WTC11 (cell line): ENCODE data around the gene TTYH1.

Experiments used
- ELF4 ChIP-seq: sonication (generic); formaldehyde crosslinking; IDR thresholded peaks from 2 replicates; pipeline ENCODE4 v1.8.1; 2022; ENCODE audit warnings: low read depth, mild to moderate bottlenecking, moderate library complexity, missing genetic modification reagents
- ESRRA ChIP-seq: sonication (generic); formaldehyde crosslinking; IDR thresholded peaks from 2 replicates; pipeline ENCODE4 v1.8.1; 2022; ENCODE audit warnings: mild to moderate bottlenecking, missing genetic modification reagents, borderline replicate concordance
- FOXJ3 ChIP-seq: sonication (generic); formaldehyde crosslinking; IDR thresholded peaks from 2 replicates; pipeline ENCODE4 v1.9.0; 2021; ENCODE audit warnings: missing genetic modification reagents, mild to moderate bottlenecking, borderline replicate concordance
- SMAD3 ChIP-seq: sonication (generic); formaldehyde crosslinking; IDR thresholded peaks from 2 replicates; pipeline ENCODE4 v1.8.0; 2022; ENCODE audit warnings: missing genetic modification reagents, mild to moderate bottlenecking, borderline replicate concordance
- ZBTB21 ChIP-seq: sonication (generic); formaldehyde crosslinking; IDR thresholded peaks from 2 replicates; pipeline ENCODE4 v1.8.1; 2023; ENCODE audit warnings: mild to moderate bottlenecking, missing genetic modification reagents, borderline replicate concordance
- ZNF416 ChIP-seq: fragments of 250-450 bp; sonication (Bioruptor Pico); IDR thresholded peaks from 2 replicates; pipeline ENCODE4 v1.9.0; 2021; ENCODE audit warnings: mild to moderate bottlenecking, inconsistent platforms
- TF ChIP-seq, protein P1 (sequence below): fragments of 200-600 bp; IDR thresholded peaks from 2 replicates; pipeline ENCODE4 v1.8.0; 2022; ENCODE audit warnings: antibody characterized with exemption
- TF ChIP-seq, protein P2 (sequence below): sonication (generic); formaldehyde crosslinking; IDR thresholded peaks from 2 replicates; pipeline ENCODE4 v1.8.1; 2023; ENCODE audit warnings: mild to moderate bottlenecking, missing genetic modification reagents, moderate library complexity
- TF ChIP-seq, protein P3 (sequence below): sonication (generic); formaldehyde crosslinking; IDR thresholded peaks from 2 replicates; pipeline ENCODE4 v1.8.0; 2022; ENCODE audit warnings: mild to moderate bottlenecking, missing genetic modification reagents
- TF ChIP-seq, protein P4 (sequence below): fragments of 250-450 bp; sonication (Bioruptor Pico); IDR thresholded peaks from 2 replicates; pipeline ENCODE4 v1.8.0; 2021; ENCODE audit warnings: mild to moderate bottlenecking
- TF ChIP-seq, protein P5 (sequence below): sonication (generic); formaldehyde crosslinking; IDR thresholded peaks from 2 replicates; pipeline ENCODE4 v1.8.1; 2023; ENCODE audit warnings: mild to moderate bottlenecking, missing genetic modification reagents, moderate library complexity
- TF ChIP-seq, protein P6 (sequence below): sonication (generic); formaldehyde crosslinking; conservative IDR thresholded peaks from 2 replicates; pipeline ENCODE4 v1.8.1; 2022; ENCODE audit warnings: mild to moderate bottlenecking, missing genetic modification reagents

DNA sequence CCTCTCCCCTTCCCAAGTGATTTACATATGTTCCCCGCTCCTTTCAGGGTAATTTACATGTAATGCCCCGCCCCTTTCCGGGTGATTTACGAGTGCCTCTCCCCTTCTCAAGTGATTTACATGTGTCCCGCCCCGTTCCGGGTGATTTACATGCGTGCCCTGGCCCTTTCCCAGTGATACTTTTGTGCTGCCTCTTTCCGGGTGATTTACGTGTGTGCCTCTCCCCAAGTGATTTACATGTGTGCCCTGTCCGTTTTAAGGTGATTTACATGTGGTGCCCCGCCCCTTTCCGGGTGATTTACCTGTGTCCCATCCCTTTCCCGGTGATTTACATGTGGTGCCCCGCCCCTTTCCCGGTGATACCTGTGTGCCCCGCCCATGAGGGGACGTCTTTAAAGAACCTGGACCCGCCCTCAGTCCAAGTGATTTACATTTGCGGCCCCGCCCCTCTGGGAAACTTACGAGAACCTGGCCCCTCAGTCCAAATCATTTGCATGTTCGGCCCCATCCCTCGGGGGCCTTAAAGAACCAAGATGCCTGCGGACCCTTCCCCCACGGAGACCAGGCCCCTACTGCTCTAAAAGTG is 48.9 kb downstream of the TTYH1 start:
- no peak for TF ChIP-seq ELF4
- TF ChIP-seq, protein P1, sequence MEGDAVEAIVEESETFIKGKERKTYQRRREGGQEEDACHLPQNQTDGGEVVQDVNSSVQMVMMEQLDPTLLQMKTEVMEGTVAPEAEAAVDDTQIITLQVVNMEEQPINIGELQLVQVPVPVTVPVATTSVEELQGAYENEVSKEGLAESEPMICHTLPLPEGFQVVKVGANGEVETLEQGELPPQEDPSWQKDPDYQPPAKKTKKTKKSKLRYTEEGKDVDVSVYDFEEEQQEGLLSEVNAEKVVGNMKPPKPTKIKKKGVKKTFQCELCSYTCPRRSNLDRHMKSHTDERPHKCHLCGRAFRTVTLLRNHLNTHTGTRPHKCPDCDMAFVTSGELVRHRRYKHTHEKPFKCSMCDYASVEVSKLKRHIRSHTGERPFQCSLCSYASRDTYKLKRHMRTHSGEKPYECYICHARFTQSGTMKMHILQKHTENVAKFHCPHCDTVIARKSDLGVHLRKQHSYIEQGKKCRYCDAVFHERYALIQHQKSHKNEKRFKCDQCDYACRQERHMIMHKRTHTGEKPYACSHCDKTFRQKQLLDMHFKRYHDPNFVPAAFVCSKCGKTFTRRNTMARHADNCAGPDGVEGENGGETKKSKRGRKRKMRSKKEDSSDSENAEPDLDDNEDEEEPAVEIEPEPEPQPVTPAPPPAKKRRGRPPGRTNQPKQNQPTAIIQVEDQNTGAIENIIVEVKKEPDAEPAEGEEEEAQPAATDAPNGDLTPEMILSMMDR = no peak
- TF ChIP-seq, protein P2, sequence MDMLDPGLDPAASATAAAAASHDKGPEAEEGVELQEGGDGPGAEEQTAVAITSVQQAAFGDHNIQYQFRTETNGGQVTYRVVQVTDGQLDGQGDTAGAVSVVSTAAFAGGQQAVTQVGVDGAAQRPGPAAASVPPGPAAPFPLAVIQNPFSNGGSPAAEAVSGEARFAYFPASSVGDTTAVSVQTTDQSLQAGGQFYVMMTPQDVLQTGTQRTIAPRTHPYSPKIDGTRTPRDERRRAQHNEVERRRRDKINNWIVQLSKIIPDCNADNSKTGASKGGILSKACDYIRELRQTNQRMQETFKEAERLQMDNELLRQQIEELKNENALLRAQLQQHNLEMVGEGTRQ (CRISPR knock-in tag) = no peak
- TF ChIP-seq, protein P3, sequence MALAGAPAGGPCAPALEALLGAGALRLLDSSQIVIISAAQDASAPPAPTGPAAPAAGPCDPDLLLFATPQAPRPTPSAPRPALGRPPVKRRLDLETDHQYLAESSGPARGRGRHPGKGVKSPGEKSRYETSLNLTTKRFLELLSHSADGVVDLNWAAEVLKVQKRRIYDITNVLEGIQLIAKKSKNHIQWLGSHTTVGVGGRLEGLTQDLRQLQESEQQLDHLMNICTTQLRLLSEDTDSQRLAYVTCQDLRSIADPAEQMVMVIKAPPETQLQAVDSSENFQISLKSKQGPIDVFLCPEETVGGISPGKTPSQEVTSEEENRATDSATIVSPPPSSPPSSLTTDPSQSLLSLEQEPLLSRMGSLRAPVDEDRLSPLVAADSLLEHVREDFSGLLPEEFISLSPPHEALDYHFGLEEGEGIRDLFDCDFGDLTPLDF = no peak
- TF ChIP-seq ZNF416 (CRISPR knock-in tag) = no peak
- TF ChIP-seq, protein P4, sequence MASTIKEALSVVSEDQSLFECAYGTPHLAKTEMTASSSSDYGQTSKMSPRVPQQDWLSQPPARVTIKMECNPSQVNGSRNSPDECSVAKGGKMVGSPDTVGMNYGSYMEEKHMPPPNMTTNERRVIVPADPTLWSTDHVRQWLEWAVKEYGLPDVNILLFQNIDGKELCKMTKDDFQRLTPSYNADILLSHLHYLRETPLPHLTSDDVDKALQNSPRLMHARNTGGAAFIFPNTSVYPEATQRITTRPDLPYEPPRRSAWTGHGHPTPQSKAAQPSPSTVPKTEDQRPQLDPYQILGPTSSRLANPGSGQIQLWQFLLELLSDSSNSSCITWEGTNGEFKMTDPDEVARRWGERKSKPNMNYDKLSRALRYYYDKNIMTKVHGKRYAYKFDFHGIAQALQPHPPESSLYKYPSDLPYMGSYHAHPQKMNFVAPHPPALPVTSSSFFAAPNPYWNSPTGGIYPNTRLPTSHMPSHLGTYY (CRISPR knock-in tag) = no peak
- no peak for TF ChIP-seq SMAD3 (CRISPR knock-in tag)
- TF ChIP-seq, protein P5, sequence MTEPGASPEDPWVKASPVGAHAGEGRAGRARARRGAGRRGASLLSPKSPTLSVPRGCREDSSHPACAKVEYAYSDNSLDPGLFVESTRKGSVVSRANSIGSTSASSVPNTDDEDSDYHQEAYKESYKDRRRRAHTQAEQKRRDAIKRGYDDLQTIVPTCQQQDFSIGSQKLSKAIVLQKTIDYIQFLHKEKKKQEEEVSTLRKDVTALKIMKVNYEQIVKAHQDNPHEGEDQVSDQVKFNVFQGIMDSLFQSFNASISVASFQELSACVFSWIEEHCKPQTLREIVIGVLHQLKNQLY = no peak
- no peak for TF ChIP-seq ESRRA (CRISPR knock-in tag)
- TF ChIP-seq, protein P6, sequence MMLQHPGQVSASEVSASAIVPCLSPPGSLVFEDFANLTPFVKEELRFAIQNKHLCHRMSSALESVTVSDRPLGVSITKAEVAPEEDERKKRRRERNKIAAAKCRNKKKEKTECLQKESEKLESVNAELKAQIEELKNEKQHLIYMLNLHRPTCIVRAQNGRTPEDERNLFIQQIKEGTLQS = no peak
- TF ChIP-seq ZBTB21 (CRISPR knock-in tag) = no peak
- no peak for TF ChIP-seq FOXJ3 (CRISPR knock-in tag)
